Tibial nerve (tissue), 4 donors: Measurements from ENCODE around the gene EML1. TPM values are rescaled to one million over a fixed set of nuclear protein-coding genes. Genes with fewer than 3 reads are reported as not detected.

Experiments used
- DNase-seq, 2 donors: peaks; one replicate each; pipeline ENCODE4 v3.0.0-alpha.2; 2019; ENCODE audit warnings: low spot score in 2 of 2
- H3K27ac ChIP-seq, 4 donors: fragments of 200-600 bp; sonication (generic) in 3 of 4; one replicate each; pipeline ENCODE4 v1.5.1; 2017 to 2019; ENCODE audit warnings: mild to moderate bottlenecking in 1 of 4
- H3K27me3 ChIP-seq, 2 donors: fragments of 200-600 bp; sonication (generic) in 1 of 2; one replicate each; pipeline versions ENCODE4 v1.5.1 to v1.6.0; 2017 to 2019
- H3K36me3 ChIP-seq, 3 donors: fragments of 200-600 bp; sonication (generic); one replicate each; pipeline ENCODE4 v1.5.1; 2018 to 2019
- H3K4me1 ChIP-seq, 4 donors: fragments of 200-600 bp; sonication (generic) in 3 of 4; one replicate each; pipeline ENCODE4 v1.5.1; 2017 to 2019
- H3K4me3 ChIP-seq, 4 donors: fragments of 200-600 bp; sonication (generic) in 3 of 4; one replicate each; pipeline ENCODE4 v1.5.1; 2017 to 2019; ENCODE audit warnings: mild to moderate bottlenecking in 1 of 4, moderate library complexity in 1 of 4
- H3K9me3 ChIP-seq, 4 donors: fragments of 200-600 bp; sonication (generic) in 3 of 4; one replicate each; pipeline ENCODE4 v1.5.1; 2017 to 2019
- EP300 ChIP-seq, 2 donors: sonication (generic); formaldehyde crosslinking; IDR thresholded peaks; one replicate each; pipeline ENCODE4 v1.6.1; 2017; ENCODE audit warnings: antibody characterized with exemption in 2 of 2, mild to moderate bottlenecking in 1 of 2
- POLR2A ChIP-seq, 2 donors: fragments of 450-650 bp; IDR thresholded peaks; one replicate each; pipeline ENCODE4 v1.6.1; 2017; ENCODE audit warnings: antibody characterized with exemption in 2 of 2, mild to moderate bottlenecking in 2 of 2, moderate library complexity in 2 of 2
- WGBS, 2 donors: methylation state at CpG; one replicate each; pipeline ENCODE4 v1.1.5; 2018; 5-methylcytosine and 5-hydroxymethylcytosine counted together
- total RNA-seq, 4 donors: library from RNA; depleted of rRNA; stranded (reverse); fragments of >200 nt; gene quantifications; one replicate each; pipeline ENCODE4 v1.1.0, GENCODE V29; 2016
- TF ChIP-seq, protein P1 (sequence below), 5 experiments: fragments of 200-600 bp in 3 of 5; fragments of 450-650 bp in 2 of 5; sonication (generic) in 3 of 5; IDR thresholded peaks; one replicate each; pipeline ENCODE4 v1.5.1; 2016 to 2019; ENCODE audit warnings: antibody characterized with exemption in 5 of 5, mild to moderate bottlenecking in 3 of 5, moderate library complexity in 2 of 5

The EML1 gene
- total RNA-seq, 4 donors from 2014 or later = 32.4 to 82.8 (median 55.2) TPM

DNA sequence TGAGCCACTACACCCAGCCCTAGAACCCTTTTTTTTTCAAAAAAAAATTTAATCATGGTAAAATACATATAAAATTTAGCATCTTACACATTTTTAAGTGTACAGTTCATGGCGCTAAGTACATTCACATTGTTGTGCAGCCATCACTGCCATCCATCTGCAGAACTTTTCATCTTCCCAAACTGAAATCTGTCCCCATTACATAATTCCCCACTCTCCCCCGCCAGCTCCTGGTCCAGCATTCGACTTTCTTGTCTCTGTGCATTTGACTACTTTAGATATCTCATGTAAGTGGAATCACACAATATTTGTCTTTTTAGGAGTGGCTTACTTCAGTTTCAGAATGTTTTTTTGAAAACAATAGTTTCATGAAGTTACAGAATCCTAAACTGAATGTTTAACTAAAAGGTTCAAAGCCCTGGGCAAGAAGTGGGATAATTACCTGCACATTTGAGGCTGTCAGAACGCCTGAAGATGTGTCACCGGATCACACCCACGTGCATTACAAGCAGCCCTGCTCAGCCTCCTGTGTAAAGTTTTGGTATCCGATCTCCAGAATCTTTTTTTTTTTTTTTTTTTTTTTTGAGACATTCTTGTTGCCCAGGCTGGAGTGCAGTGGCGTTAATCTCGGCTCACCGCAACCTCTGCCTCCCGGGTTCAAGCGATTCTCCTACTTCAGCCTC lies 12.7 kb downstream of the EML1 start:
- WGBS, 2 donors = 84 to 86% methylated on average over 12 of the region's 12 CpGs
- no peak overlapping the region for H3K4me3 ChIP-seq
- no peak for DNase-seq

DNA sequence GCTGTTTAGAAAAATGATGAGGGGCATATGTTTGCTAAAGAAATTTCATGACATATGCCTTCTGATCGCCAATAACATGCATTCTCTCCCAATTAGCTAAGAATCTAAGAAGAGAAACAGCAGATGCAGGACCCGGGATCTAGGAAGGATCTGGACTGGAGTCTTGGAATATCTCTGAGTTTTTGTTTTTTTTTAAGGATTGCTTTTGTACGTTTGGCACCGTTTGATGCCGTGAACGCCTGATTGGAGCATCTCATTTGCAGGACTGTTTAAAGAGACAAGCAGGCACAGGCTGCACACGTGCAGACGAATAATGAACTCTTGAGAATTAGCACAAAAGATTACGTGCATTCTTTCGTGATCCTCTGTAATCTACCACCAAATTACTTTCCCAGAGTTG lies 13.6 kb downstream of the EML1 start:
- Histone ChIP-seq H3K4me1 (peaks cover 0 to 72% (median 4%) of the 10 kb centered on the region in 4 donors), H3K4me3 (no peak overlapping the region), H3K27ac (no peak overlapping the region), H3K27me3 (no peaks in the 10 kb centered on the region), H3K36me3 (no peaks in the 10 kb centered on the region), H3K9me3 (no peaks in the 10 kb centered on the region)
- no peak for TF ChIP-seq POLR2A (IDR thresholded peaks at IDR 0.05)
- TF ChIP-seq, protein P1, sequence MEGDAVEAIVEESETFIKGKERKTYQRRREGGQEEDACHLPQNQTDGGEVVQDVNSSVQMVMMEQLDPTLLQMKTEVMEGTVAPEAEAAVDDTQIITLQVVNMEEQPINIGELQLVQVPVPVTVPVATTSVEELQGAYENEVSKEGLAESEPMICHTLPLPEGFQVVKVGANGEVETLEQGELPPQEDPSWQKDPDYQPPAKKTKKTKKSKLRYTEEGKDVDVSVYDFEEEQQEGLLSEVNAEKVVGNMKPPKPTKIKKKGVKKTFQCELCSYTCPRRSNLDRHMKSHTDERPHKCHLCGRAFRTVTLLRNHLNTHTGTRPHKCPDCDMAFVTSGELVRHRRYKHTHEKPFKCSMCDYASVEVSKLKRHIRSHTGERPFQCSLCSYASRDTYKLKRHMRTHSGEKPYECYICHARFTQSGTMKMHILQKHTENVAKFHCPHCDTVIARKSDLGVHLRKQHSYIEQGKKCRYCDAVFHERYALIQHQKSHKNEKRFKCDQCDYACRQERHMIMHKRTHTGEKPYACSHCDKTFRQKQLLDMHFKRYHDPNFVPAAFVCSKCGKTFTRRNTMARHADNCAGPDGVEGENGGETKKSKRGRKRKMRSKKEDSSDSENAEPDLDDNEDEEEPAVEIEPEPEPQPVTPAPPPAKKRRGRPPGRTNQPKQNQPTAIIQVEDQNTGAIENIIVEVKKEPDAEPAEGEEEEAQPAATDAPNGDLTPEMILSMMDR (IDR thresholded peaks at IDR 0.05) = no peak
- no peak for TF ChIP-seq EP300 (IDR thresholded peaks at IDR 0.05)
- no peak for DNase-seq
- 57 to 66% methylated on average over 10 of the region's 10 CpGs for WGBS, 2 donors

More for the DNA sequence above, 12.7 kb downstream of the EML1 start:
- Histone ChIP-seq H3K27me3 (no peaks in the 10 kb centered on the region), H3K27ac (no peak overlapping the region), H3K4me1 (peaks cover 0 to 68% (median 4%) of the 10 kb centered on the region in 4 donors), H3K36me3 (no peaks in the 10 kb centered on the region), H3K9me3 (no peaks in the 10 kb centered on the region)
- no peak for TF ChIP-seq POLR2A (IDR thresholded peaks at IDR 0.05)
- TF ChIP-seq, protein P1 (IDR thresholded peaks at IDR 0.05) = no peak
- no peak for TF ChIP-seq EP300 (IDR thresholded peaks at IDR 0.05)

DNA sequence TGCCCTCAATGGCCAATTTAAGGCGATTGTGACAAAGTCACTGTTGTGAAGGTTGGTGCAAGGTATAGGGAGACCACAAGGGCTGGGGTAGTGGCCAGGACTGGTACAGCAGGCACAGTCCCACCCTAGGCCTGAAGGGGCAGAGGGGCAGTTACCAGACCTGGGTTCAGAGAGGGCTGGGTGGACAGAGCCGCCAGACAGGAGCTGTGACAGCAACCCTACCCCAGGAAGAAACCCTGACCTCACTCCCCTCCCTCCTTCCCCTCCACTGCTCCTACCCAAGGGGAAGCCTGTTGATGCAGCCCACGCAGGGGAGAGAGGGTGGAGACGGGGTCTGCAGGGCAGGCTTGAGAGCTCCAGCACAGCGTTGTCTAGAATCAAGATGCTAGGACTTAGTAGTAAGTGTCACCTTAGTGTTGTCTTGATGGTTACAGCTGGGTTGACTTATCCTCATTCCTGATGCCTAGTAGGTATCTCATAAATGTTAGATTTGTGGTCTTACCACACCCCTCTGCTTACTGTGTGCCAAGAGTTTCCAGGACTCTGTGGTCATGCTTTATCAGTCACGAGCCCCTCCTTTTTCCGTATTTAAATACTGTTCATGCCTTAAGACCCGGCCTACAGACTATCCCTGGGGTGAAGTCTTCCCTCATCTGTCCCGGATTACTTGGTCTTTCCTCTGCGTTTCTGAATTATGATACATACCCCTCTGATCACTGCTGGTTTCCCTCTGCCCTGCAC lies 14.4 kb downstream of the EML1 start:
- Histone ChIP-seq H3K4me3 (no peak overlapping the region), H3K27ac (peak overlapping the region in 2 of 4 donors; percentile 34 to 78), H3K9me3 (no peaks in the 10 kb centered on the region), H3K36me3 (no peaks in the 10 kb centered on the region), H3K4me1 (peaks cover 0 to 70% (median 4%) of the 10 kb centered on the region in 4 donors), H3K27me3 (no peaks in the 10 kb centered on the region)
- no peak for DNase-seq
- WGBS, 2 donors = 63 to 65% methylated on average over 10 of the region's 10 CpGs
- TF ChIP-seq, protein P1 (IDR thresholded peaks at IDR 0.05) = peak in 1 of 5 experiments; percentile 8
- TF ChIP-seq EP300 (IDR thresholded peaks at IDR 0.05) = no peak

DNA sequence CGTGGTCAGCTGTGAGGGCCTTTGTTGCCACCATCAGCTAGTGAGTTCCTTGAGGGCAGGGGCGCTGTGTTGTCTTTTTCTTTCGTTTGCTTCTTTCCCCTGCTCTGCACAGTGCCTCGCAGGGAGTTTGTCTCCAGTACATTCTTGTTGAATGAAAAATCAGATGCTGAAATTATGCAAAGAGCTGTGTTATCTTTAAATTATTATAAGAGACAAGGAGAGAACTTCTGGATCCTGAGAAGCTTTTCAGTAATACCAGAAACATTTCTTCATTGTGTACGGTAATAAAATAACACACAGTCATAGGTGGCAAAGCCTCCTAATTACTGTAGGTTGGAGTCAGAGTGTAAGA lies 14.9 kb downstream of the EML1 start:
- no peak overlapping the region for H3K4me3 ChIP-seq
- peaks cover 0 to 68% (median 4%) of the 10 kb centered on the region in 4 donors for H3K4me1 ChIP-seq
- no peaks in the 10 kb centered on the region for H3K27me3 ChIP-seq
- peak overlapping the region in 2 of 4 donors; percentile 34 to 78 for H3K27ac ChIP-seq
- 64 to 65% methylated on average over 5 of the region's 5 CpGs for WGBS, 2 donors
- no peak for DNase-seq
- H3K36me3 ChIP-seq = no peaks in the 10 kb centered on the region
- no peak for TF ChIP-seq EP300 (IDR thresholded peaks at IDR 0.05)
- no peak for TF ChIP-seq POLR2A (IDR thresholded peaks at IDR 0.05)
- TF ChIP-seq, protein P1 (IDR thresholded peaks at IDR 0.05) = no peak
- no peaks in the 10 kb centered on the region for H3K9me3 ChIP-seq

DNA sequence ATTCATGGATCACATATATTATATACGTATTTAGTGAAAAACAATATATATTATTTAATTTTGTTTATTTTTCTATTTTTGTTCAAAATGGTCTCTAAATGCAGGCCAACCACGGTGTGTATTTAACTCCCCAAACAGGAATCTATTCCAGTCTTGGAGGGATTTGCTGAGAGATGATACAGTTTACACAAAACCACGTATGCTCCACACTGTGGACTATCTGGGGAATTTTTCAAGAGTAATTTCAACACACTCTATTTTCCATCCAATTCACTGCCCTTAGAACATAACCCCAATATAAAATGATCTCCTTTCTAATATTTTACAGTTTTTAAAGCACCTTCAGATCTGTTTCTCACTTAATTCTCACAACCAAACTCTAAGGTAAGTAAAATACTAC lies 15.3 kb downstream of the EML1 start:
- no peak overlapping the region for H3K4me3 ChIP-seq
- H3K27me3 ChIP-seq = no peaks in the 10 kb centered on the region
- no peaks in the 10 kb centered on the region for H3K36me3 ChIP-seq
- peaks cover 0 to 64% (median 4%) of the 10 kb centered on the region in 4 donors for H3K4me1 ChIP-seq
- TF ChIP-seq, protein P1 (IDR thresholded peaks at IDR 0.05) = no peak
- TF ChIP-seq POLR2A (IDR thresholded peaks at IDR 0.05) (no peak), EP300 (IDR thresholded peaks at IDR 0.05) (no peak)
- 59 to 72% methylated on average over 3 of the region's 3 CpGs for WGBS, 2 donors
- DNase-seq = no peak
- H3K27ac ChIP-seq = peak overlapping the region in 2 of 4 donors; percentile 78 to 82
- H3K9me3 ChIP-seq = no peaks in the 10 kb centered on the region
